Cerebellar nuclear complex (tissue), 1 donor: ENCODE data around the gene JTB.
A peak's percentile ranks its signal among the peaks of the same experiment; 100 is the strongest.

Experiments
- DNase-seq, 2 experiments: peaks; one replicate each; lab custom pipeline; 2025; lab: John Stamatoyannopoulos, UW

The JTB gene

GRCh38 chr1:153978274-153978909 is 918 bp upstream of the JTB start:
- DNase-seq = no peak

GRCh38 chr1:153976819-153977249 is 640 bp downstream of the JTB start:
- no peak for DNase-seq

GRCh38 chr1:153973525-153973924 is 3.9 kb downstream of the JTB start:
- DNase-seq = no peak

GRCh38 chr1:153973071-153973470 is 4.4 kb downstream of the JTB start:
- no peak for DNase-seq

- no peak for DNase-seq
Measured at GRCh38 chr1:153970346-153970745, 7.1 kb downstream of the JTB start.

GRCh38 chr1:153968972-153969371 is 8.5 kb downstream of the JTB start:
- DNase-seq = no peak

- DNase-seq = no peak
Measured at GRCh38 chr1:153968408-153968807, 9.1 kb downstream of the JTB start.

- no peak for DNase-seq
Measured at GRCh38 chr1:153968000-153968363, 9.5 kb downstream of the JTB start.

GRCh38 chr1:153967107-153967999 is 10.1 kb downstream of the JTB start, which contains the start of gene CREB3L4:
TSS of gene CREB3L4 (plus strand) at chr1:153967902. CDS start at chr1:153968526, 624 bp downstream.
- peak; percentile 81 to 97 for DNase-seq

- DNase-seq = no peak
Measured at GRCh38 chr1:153963850-153964331, 13.6 kb downstream of the JTB start.

- DNase-seq = peak; percentile 96 to 97
Measured at GRCh38 chr1:153963030-153963849, 14.2 kb downstream of the JTB start, which contains the start of gene SLC39A1. TSS of gene SLC39A1 (minus strand) at chr1:153963537. CDS start at chr1:153962715, 822 bp downstream.

GRCh38 chr1:153962088-153963029 is 15.1 kb downstream of the JTB start:
- no peak for DNase-seq

GRCh38 chr1:153961421-153961820 is 16.1 kb downstream of the JTB start:
- DNase-seq = no peak

- no peak for DNase-seq
Measured at GRCh38 chr1:153960206-153960605, 17.3 kb downstream of the JTB start.

GRCh38 chr1:153959454-153959853 is 18.0 kb downstream of the JTB start:
- DNase-seq = no peak

- no peak for DNase-seq
Measured at GRCh38 chr1:153958961-153959260, 18.6 kb downstream of the JTB start.

GRCh38 chr1:153958111-153958960 is 19.1 kb downstream of the JTB start, which contains the start of gene CRTC2:
TSS of gene CRTC2 (minus strand) at chr1:153958612. CDS start at chr1:153958497, 115 bp downstream.
- DNase-seq = peak; percentile 94 to 99

- no peak for DNase-seq
Measured at GRCh38 chr1:153957744-153958110, 19.7 kb downstream of the JTB start.

- no peak for DNase-seq
Measured at GRCh38 chr1:153956997-153957715, 20.3 kb downstream of the JTB start.
